Stimulated activated CD4-positive, alpha-beta T cell treated with anti-CD3 and anti-CD28 coated beads, Interleukin-1b, Interleukin-23, amount 100 ng/mL, for 48 hours (primary cell): ENCODE measurements around the gene SLC1A1.
"Not testable (repeated sequence)": the region's sequence is repeated elsewhere in the genome, so short reads cannot be mapped to it uniquely, and the experiment has no call there.

Experiments
- DNase-seq: peaks from one replicate; pipeline ENCODE4 v3.0.0-alpha.2; 2020

SLC1A1 gene

GRCh38 chr9:4581861-4582565, 91.7 kb downstream of the SLC1A1 start:
- no peak for DNase-seq

DNA sequence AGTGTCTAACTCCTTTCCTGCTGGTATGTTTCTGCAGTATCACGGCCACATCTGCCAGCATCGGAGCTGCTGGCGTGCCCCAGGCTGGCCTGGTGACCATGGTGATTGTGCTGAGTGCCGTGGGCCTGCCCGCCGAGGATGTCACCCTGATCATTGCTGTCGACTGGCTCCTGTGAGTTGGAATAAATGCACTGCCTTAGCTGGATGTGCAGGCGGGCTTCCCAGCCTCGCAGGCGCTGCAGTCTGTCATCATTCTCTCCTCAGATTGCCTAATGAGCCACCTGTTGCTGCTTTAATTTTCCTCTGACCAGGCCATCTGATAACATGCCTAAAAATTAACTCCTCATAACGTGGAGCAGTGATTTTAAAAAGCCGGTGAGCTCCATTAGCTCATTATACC, 92.7 kb downstream of the SLC1A1 start:
- no peak for DNase-seq

DNA sequence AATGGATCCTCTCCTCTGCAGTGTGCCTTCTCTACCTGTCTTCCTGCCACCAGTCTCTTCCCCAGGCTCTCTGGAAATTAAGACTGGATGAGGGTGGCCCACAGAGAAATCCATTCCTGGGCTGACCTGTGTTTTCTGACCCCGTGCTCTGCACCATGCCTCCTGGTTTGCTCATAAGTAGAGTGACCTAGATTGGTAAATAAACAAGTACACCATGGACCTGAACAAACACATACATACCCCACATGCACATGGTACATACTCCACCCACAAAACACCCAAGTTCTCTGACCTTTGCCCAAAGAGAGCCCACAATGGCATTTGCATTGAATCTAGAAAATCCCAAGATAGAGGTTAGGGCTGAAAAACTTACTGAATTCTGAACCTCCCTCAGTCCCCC, 94.4 kb downstream of the SLC1A1 start:
- no peak for DNase-seq

DNA sequence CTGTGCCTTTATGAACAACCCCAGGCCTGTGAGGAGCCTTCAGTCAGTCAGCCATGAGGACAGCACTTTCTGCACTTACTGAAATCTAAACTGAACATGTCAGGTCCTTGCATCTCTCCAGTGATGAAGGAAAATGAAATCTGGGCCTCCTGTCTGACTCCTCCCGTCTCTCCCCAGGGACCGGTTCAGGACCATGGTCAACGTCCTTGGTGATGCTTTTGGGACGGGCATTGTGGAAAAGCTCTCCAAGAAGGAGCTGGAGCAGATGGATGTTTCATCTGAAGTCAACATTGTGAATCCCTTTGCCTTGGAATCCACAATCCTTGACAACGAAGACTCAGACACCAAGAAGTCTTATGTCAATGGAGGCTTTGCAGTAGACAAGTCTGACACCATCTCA, 94.9 kb downstream of the SLC1A1 start:
- no peak for DNase-seq

DNA sequence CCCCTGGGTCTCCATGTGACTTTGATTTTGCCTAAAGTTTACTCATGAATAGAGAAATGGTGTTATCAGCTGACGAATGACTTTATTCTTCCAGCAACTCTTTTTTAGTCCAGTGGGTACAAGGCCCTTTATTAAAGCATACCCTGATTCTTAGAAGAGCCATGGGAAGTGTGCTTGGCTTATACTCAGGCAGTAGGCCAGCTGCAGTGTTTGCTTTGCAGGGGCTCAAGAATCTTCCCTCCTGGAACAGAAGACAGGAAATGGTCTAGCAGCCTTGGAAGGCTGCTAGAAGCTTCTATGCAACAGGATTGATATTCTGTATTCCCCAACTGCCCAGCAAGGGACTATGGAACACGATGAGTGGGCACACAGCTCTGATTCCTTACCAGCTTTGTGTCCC, 98.5 kb downstream of the SLC1A1 start:
- no peak for DNase-seq

DNA sequence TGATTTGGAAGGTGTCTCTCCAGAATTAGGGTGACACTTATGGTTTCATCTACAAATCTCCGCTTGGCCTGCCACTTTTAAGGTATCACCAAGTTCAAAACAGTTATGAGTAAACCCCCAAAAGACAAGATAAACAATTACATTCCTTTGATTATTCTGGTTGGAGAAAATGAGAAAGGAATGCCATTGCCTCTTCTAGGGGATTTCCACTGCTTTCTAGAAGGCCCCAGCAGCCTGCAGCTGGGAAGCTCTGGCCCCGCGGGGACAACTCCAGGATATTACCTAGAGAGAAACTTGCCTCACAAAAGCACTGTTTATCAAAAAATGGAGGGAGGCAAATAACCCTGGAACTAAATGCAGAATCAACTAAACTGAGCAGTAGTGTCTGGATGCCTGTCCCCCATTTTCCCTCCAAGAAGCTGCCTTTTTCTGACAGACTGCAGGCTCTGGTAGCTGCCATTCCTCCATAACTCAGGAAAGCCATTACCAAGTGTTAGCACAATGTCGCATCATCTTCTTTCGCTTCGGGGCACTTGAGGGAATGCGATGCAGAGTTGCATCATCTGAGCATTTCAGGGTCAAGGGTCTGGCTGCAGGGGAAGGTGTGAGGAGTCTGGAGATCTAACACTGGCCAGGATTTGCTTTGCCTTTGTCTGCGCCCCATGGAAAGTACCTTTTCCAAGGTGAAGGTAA, 100.3 kb downstream of the SLC1A1 start:
- DNase-seq = no peak

- no peak for DNase-seq
Observed at GRCh38 chr9:4591123-4591500, 100.8 kb downstream of the SLC1A1 start.

DNA sequence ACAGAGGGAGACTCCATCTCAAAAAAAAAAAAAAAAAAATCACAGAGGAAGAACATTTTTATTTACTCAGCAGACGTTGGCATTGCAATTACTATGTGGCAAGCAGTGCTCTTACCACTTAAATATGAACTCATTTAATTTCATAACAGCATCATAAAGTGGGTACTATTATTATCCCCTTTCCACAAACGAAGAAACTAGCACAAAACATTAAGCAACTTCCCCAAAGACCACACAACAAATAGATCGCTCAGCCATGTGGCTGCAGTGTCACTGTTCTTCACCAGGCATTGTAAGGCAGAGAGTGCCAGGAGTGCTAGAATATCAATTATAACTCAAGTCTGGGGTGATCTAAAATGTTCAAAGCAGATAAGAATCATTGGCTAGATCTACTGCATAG, 102.0 kb downstream of the SLC1A1 start:
- DNase-seq = no peak

- DNase-seq = no peak
Observed at GRCh38 chr9:4592886-4593285, 102.6 kb downstream of the SLC1A1 start.

GRCh38 chr9:4594545-4594944, 104.3 kb downstream of the SLC1A1 start:
- DNase-seq = no peak

DNA sequence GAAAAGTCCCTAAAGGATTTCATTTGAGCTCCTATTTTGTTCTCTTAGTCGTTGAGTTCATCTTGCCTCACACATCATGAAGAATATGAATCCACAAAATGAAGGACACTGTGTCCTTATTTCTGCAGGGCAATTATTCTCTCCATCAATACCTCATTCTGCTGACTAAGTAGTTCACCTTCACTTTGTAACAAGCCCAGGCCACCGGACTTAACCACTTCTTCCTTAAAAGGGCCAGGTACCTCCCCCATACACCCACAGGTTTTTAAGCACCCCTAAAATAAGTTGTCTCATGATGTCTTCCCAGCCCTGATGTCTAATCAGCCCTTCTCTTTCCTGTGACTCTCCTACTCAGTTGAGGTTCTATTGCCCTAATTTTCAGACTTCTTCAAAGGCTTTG, 104.7 kb downstream of the SLC1A1 start:
- DNase-seq = no peak

- peak; percentile 27 for DNase-seq
Observed at GRCh38 chr9:4596165-4596922, 106.1 kb downstream of the SLC1A1 start.

DNA sequence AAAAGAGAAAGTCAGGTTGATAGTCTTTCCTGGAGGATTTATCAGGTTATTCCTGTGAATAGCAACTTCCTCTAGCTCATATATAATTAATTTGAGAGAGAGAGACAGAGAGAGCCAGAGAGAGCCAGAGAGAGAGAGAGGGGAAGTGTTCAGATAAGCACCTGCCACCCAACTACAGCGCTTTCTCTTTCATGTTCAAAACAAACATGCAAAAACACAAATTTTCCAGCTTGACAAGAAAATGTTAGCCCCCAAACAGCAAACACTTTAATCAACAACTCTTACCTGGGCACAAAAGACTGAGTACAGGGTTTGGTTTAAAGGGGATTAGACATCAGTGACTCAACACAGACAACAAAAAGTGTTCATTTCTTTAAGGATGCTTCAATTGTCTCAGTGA, 110.1 kb downstream of the SLC1A1 start:
- DNase-seq = no peak

DNA sequence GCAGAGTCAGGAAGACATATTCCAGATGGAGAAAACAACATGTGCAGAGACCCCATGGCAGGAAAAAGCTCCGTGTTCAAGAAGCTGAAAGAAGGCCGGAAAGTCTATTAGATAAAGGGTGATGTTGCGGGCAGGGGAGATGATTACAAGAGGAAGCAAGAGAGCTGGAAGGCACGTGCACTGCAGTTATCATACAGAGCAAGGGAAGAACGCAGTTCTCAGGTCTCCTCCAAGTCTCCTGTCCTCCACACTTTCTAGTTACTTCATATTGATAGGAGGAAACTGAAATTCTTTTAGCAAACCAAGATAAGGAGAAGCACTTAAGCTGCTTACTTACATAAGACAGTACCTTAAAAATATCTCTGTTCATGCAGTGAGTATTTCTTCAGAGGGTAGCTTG, 113.6 kb downstream of the SLC1A1 start:
- no peak for DNase-seq

GRCh38 chr9:4604678-4605095, 114.4 kb downstream of the SLC1A1 start:
- peak; percentile 47 for DNase-seq

- DNase-seq = not testable (repeated sequence)
Observed at GRCh38 chr9:4606033-4606432, 115.8 kb downstream of the SLC1A1 start.

GRCh38 chr9:4614627-4615026, 124.4 kb downstream of the SLC1A1 start:
- DNase-seq = no peak

- no peak for DNase-seq
Observed at GRCh38 chr9:4615251-4615650, 125.0 kb downstream of the SLC1A1 start.

DNA sequence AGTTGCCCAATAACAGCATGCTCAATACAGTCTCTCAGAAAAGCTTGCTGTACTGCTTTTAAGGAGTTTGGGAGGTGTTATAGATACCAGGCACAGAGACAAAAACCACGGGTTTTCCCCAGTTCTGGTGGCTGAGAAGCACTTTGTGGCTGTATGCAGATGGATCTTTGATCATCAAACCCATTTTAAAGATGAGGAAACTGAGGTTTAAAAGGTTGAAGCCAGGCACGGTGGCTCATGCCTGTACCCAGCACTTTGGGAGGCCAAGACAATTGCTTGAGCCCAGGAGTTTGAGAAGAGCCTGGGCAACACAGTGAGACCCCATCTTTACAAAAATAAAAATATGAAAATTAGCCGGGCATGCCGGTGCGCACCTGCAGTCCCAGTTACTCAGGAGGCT, 125.5 kb downstream of the SLC1A1 start:
- DNase-seq = no peak

DNA sequence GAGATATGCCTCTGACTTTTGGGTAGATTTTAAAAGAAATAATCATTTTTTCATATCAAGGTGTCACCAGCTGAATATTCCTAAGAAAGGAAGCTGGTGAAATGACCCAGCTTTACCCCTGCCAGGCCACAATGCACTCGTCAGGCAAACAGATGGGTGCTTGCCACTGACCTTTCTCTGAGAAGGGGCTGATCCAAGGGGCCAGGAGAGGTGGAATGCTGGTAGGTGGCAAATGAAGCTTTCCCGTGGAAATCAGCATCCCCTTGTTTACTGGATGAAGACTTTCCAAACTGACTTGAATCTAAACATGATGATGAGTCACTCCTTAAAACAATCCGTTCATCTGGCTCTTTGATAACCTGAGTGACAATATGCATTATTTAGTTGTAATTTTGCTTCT, 127.5 kb downstream of the SLC1A1 start:
- no peak for DNase-seq

- DNase-seq = no peak
Observed at GRCh38 chr9:4618700-4619099, 128.4 kb downstream of the SLC1A1 start.

GRCh38 chr9:4620057-4620765, 129.9 kb downstream of the SLC1A1 start:
- no peak for DNase-seq

DNA sequence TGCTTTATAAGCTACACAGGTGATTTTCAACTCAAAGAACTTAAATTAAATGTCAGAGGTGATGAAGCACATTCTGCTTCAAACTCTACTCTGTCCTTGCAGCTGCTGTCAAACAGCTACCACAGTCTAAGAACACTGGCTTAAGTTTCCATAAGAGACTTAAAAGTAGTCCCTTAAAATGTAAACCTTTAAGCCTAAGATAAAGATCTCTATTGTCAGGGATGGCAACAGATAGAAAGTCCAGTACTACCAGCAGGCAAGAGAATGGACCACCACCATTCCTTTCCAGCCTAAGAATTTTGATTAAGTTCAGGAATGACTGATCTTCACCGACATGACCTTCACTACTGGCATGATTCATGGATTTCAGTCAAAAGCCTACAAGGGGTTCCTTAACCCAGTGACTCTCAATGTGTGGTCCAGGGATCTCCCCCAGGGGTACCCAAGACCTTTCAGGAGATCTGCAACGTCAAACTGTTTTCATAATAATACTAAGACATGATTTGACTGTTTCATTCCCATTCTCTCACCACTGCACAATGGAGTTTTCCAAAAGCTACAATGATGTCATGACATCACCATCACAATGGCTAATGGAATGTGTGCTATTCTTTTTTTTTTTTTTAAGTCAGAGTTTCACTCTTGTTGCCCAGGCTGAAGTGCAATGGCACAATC, 130.8 kb downstream of the SLC1A1 start:
- DNase-seq = peak; percentile 9
